Neuronal stem cell (in vitro differentiated cells): ENCODE data around the gene ISLR2.

ENCODE experiments used
- DNase-seq: peaks from one replicate; pipeline ENCODE4 v3.0.0-alpha.2; 2013; ENCODE audit warnings: low spot score
- H2AFZ ChIP-seq: one replicate; pipeline ENCODE4 v1.6.1; 2013; ENCODE audit warnings: mild to moderate bottlenecking, low read length, inconsistent platforms
- H2AK5ac ChIP-seq: 2 replicates; pipeline ENCODE4 v1.6.1; 2013; ENCODE audit warnings: low read depth, mild to moderate bottlenecking, inconsistent platforms, low read length, moderate library complexity, mixed read lengths
- H2BK120ac ChIP-seq: 2 replicates; pipeline ENCODE4 v1.6.1; 2013; ENCODE audit warnings: low read depth, mild to moderate bottlenecking, inconsistent platforms, low read length, moderate library complexity, mixed read lengths
- H2BK12ac ChIP-seq: one replicate; pipeline ENCODE4 v1.6.1; 2013; ENCODE audit warnings: low read length, inconsistent platforms
- H2BK15ac ChIP-seq: 2 replicates; pipeline ENCODE4 v1.6.1; 2013; ENCODE audit warnings: mild to moderate bottlenecking, low read length, inconsistent platforms, mixed read lengths
- H2BK5ac ChIP-seq: one replicate; pipeline ENCODE4 v1.6.1; 2013; ENCODE audit warnings: inconsistent platforms, mild to moderate bottlenecking, low read length, moderate library complexity
- H3K14ac ChIP-seq: one replicate; pipeline ENCODE4 v1.6.1; 2013; ENCODE audit warnings: low read length, inconsistent platforms
- H3K18ac ChIP-seq: 2 replicates; pipeline ENCODE4 v1.6.1; 2013; ENCODE audit warnings: low read length, inconsistent platforms
- H3K23ac ChIP-seq: 2 replicates; pipeline ENCODE4 v1.6.1; 2013; ENCODE audit warnings: low read depth, mild to moderate bottlenecking, mixed read lengths, low read length, inconsistent platforms; ENCODE audit not compliant: poor library complexity
- H3K27ac ChIP-seq: replicated peaks from 3 replicates; pipeline ENCODE4 v1.5.1; 2013; ENCODE audit warnings: low read length, inconsistent platforms
- H3K27me3 ChIP-seq, 3 experiments: 2 replicates each; pipeline ENCODE4 v1.6.1; 2013; ENCODE audit warnings: low read length in 3 of 3, mild to moderate bottlenecking in 2 of 3, inconsistent platforms in 1 of 3, low read depth in 1 of 3, mixed read lengths in 1 of 3, moderate library complexity in 1 of 3; ENCODE audit not compliant: control insufficient read depth in 3 of 3, insufficient read depth in 3 of 3
- H3K36me3 ChIP-seq, 2 donors: replicated peaks in 1 of 2; 2 replicates each; pipeline ENCODE4 v1.6.1; 2013; ENCODE audit warnings: low read length in 2 of 2; ENCODE audit not compliant: control insufficient read depth in 2 of 2, insufficient read depth in 2 of 2
- H3K4ac ChIP-seq: 2 replicates; pipeline ENCODE4 v1.6.1; 2013; ENCODE audit warnings: inconsistent platforms, mild to moderate bottlenecking, low read length, moderate library complexity
- H3K4me1 ChIP-seq, 2 donors: 1 replicate in 1 of 2; 2 replicates in 1 of 2; pipeline ENCODE4 v1.6.1; 2013; ENCODE audit warnings: low read length in 2 of 2, low read depth in 1 of 2; ENCODE audit not compliant: control insufficient read depth in 2 of 2, insufficient read depth in 1 of 2
- H3K4me2 ChIP-seq: one replicate; pipeline ENCODE4 v1.6.1; 2013; ENCODE audit warnings: mild to moderate bottlenecking, low read length, inconsistent platforms; ENCODE audit not compliant: insufficient read depth, poor library complexity, severe bottlenecking
- H3K4me3 ChIP-seq, 2 donors: 2 replicates each; pipeline ENCODE4 v1.5.1; 2013; ENCODE audit warnings: low read length in 2 of 2, mild to moderate bottlenecking in 2 of 2, inconsistent platforms in 1 of 2, moderate library complexity in 1 of 2
- H3K79me1 ChIP-seq: one replicate; pipeline ENCODE4 v1.6.1; 2013; ENCODE audit warnings: low read depth, mild to moderate bottlenecking, inconsistent platforms, low read length, moderate library complexity
- H3K9ac ChIP-seq: one replicate; pipeline ENCODE4 v1.6.1; 2013; ENCODE audit warnings: mild to moderate bottlenecking, low read depth, low read length, inconsistent platforms; ENCODE audit not compliant: poor library complexity
- H3K9me3 ChIP-seq, 2 donors: replicated peaks in 1 of 2; 2 replicates each; pipeline versions ENCODE3 to v1.6.1; 2013; ENCODE audit warnings: low read length in 2 of 2, mild to moderate bottlenecking in 2 of 2, inconsistent platforms in 1 of 2, low read depth in 1 of 2, mixed read lengths in 1 of 2, moderate library complexity in 1 of 2; ENCODE audit not compliant: control insufficient read depth in 2 of 2, insufficient read depth in 1 of 2
- H4K8ac ChIP-seq: one replicate; pipeline ENCODE4 v1.6.1; 2013; ENCODE audit warnings: low read depth, mild to moderate bottlenecking, inconsistent platforms, low read length, moderate library complexity
- H4K91ac ChIP-seq: one replicate; pipeline ENCODE4 v1.6.1; 2013; ENCODE audit warnings: low read length, low read depth, mild to moderate bottlenecking, inconsistent platforms; ENCODE audit not compliant: poor library complexity
- WGBS, 2 donors: extraction: QIAGEN DNeasy Blood & Tissue Kit; methylation state at CpG; one replicate each; pipeline ENCODE4 v1.1.7; 2013; ENCODE audit warnings: missing lambda C conversion rate in 2 of 2, mixed read lengths in 1 of 2; ENCODE audit not compliant: insufficient read length in 2 of 2, insufficient replicate concordance in 1 of 2; ENCODE audit errors: extremely low coverage in 2 of 2; 5-methylcytosine and 5-hydroxymethylcytosine counted together

The ISLR2 gene

GRCh38 chr15:74128785-74129585 is 1.4 kb upstream of the ISLR2 start:
- peak overlapping the region; percentile 48 to 63 for H3K4me3 ChIP-seq
- no CpG with 5 or more reads among the region's 43 CpGs for WGBS, 2 donors

DNA sequence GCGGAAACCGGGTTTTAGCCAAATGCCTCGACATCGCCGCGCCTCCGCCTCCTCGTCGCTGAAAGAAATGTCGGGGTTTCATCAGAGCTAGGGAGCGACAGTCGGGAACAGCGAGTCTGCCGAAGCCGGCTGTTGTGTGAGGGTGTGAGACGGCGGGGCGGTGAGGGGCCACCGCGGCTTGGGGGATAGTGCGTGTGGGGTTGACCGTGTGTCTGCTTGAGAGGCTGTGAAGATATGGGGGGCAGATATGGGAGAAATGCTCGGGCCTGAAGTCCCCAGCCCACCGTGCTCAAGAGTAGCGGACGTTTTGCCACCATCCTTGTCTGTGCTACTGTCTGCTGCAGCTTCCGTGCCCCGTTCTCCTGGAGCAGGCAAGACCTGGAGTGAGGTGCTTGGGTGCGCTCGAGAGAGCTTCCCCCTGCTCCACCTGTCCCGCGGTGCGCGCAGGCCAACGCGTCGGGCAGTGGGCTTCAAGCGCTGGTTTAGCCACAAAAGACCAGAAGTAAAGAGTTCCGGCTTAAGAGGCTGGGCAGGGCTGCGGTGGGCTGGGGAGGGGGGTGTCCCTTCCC is 716 bp upstream of the ISLR2 start:
- Histone ChIP-seq H2BK120ac (peak overlapping the region; percentile 51), H3K14ac (peak overlapping the region; percentile 65), H3K9ac (peak overlapping the region; percentile 78), H2BK12ac (peak overlapping the region; percentile 97), H3K4me1 (peaks cover 29 to 34% of the 10 kb centered on the region in 2 donors), H3K9me3 (peaks cover 21 to 25% of the 10 kb centered on the region in 2 donors), H3K4ac (no peak overlapping the region), H2BK15ac (peak overlapping the region; percentile 19), H3K4me3 (peak overlapping the region; percentile 48 to 63), H3K4me2 (peak overlapping the region; percentile 82), H2AK5ac (peak overlapping the region; percentile 91), H3K27ac (no peak overlapping the region), H4K8ac (no peak overlapping the region), H3K18ac (peak overlapping the region; percentile 95), H2BK5ac (no peak overlapping the region), H3K23ac (peak overlapping the region; percentile 60), H4K91ac (peak overlapping the region; percentile 73), H3K36me3 (no peaks in the 10 kb centered on the region), H2AFZ (peak overlapping the region; percentile 90), H3K79me1 (peaks cover 4% of the 10 kb centered on the region), H3K27me3 (peaks cover 62 to 78% (median 69%) of the 10 kb centered on the region in 3 experiments)
- DNase-seq = no peak
- WGBS, 2 donors = no CpG with 5 or more reads among the region's 40 CpGs

More at GRCh38 chr15:74128785-74129585, 1.4 kb upstream of the ISLR2 start:
- peaks cover 16 to 24% of the 10 kb centered on the region in 2 donors for H3K9me3 ChIP-seq
- H3K9ac ChIP-seq = peak overlapping the region; percentile 82
- H4K8ac ChIP-seq = no peak overlapping the region
- no peak overlapping the region for H3K4ac ChIP-seq
- peak overlapping the region; percentile 70 for H3K23ac ChIP-seq
- peaks cover 57 to 71% (median 63%) of the 10 kb centered on the region in 3 experiments for H3K27me3 ChIP-seq
- H2AK5ac ChIP-seq = peak overlapping the region; percentile 91
- H3K27ac ChIP-seq = no peak overlapping the region
- DNase-seq = no peak
- peak overlapping the region; percentile 95 for H3K18ac ChIP-seq
- H3K79me1 ChIP-seq = peaks cover 4% of the 10 kb centered on the region
- H4K91ac ChIP-seq = no peak overlapping the region
- peak overlapping the region; percentile 65 for H3K14ac ChIP-seq
- no peak overlapping the region for H2BK5ac ChIP-seq
- peak overlapping the region; percentile 51 for H2BK120ac ChIP-seq
- H2AFZ ChIP-seq = peak overlapping the region; percentile 90
- H3K4me1 ChIP-seq = peaks cover 27 to 29% of the 10 kb centered on the region in 2 donors
- peak overlapping the region; percentile 82 for H3K4me2 ChIP-seq
- H2BK12ac ChIP-seq = peak overlapping the region; percentile 97
- H3K36me3 ChIP-seq = no peaks in the 10 kb centered on the region
- peak overlapping the region; percentile 19 for H2BK15ac ChIP-seq

- Histone ChIP-seq H4K91ac (no peak overlapping the region), H3K4me3 (peak overlapping the region; percentile 26 to 59), H3K27ac (no peak overlapping the region), H2BK15ac (peak overlapping the region; percentile 54), H2AFZ (peak overlapping the region; percentile 38), H3K4me2 (peak overlapping the region; percentile 82), H2BK12ac (no peak overlapping the region), H3K23ac (peak overlapping the region; percentile 94), H3K18ac (peak overlapping the region; percentile 55), H3K4me1 (peaks cover 32 to 38% of the 10 kb centered on the region in 2 donors), H3K79me1 (peaks cover 6% of the 10 kb centered on the region), H4K8ac (no peak overlapping the region), H2BK120ac (no peak overlapping the region), H3K9me3 (peaks cover 25 to 27% of the 10 kb centered on the region in 2 donors), H2AK5ac (peak overlapping the region; percentile 98), H3K4ac (no peak overlapping the region), H3K14ac (peak overlapping the region; percentile 67), H2BK5ac (no peak overlapping the region), H3K9ac (peak overlapping the region; percentile 65), H3K27me3 (peaks cover 64 to 88% (median 75%) of the 10 kb centered on the region in 3 experiments), H3K36me3 (no peaks in the 10 kb centered on the region)
- DNase-seq = no peak
- no CpG with 5 or more reads among the region's 28 CpGs for WGBS, 2 donors
Observed at GRCh38 chr15:74130849-74131627, 652 bp downstream of the ISLR2 start.
